ENCODE measurements around the gene C10orf143.

GRCh38 chr10:130128922-130129321 lies 18.3 kb upstream of the C10orf143 start:
- TF ChIP-seq EZH2 (IDR thresholded peaks at IDR 0.05; ENCODE audit: low read length) (no peak), CTCF (optimal IDR thresholded peaks at IDR 0.05 in 1 of 3, IDR thresholded peaks at IDR 0.05 in 1 of 3, conservative IDR thresholded peaks at IDR 0.05 in 1 of 3; ENCODE audit: extremely low read depth in 1 of 3, insufficient read depth in 2 of 3, low read length in 3 of 3) (no peak)
